Esophagus mucosa (tissue), 1 donor: ENCODE data around the gene ADPRM. TPM values are rescaled to one million over a fixed set of nuclear protein-coding genes. Genes with fewer than 3 reads are reported as not detected.

Experiments used
- ATAC-seq: fragments of 200-7000 bp; cut with Tn5 transposase; one replicate; pipeline ENCODE4 v1.9.1; 2020
- total RNA-seq: library from RNA; stranded (reverse); gene quantifications from one replicate; pipeline ENCODE4 v1.2.4, GENCODE V29; 2023
- donor health status: DM: yes; HTN: yes; CAD: no.

Gene ADPRM
- total RNA-seq, 1 donor from 2014 or later: 4.5 TPM

- ATAC-seq: no peak
These were observed 44.2 kb downstream of the ADPRM start for GRCh38 chr17:10741416-10742135.

DNA sequence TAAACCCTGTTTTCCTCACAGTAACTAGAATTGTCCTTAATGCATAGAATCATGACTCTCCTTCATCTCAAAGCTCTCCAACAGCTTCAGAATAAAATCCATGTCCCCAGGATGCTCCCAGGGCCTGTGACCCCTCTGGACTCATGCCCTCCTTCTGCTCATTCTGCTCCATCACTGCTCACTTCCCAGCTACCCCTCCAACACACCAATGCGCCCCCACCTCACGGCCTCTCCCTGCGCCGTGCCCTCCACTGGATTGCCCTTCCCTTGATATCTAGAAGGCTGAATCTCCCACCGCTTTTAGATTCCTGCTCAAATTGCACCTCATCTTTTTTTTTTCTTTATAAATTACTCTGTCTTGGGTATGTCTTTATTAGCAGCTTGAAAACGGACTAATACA lies 45.0 kb downstream of the ADPRM start:
- ATAC-seq: no peak

DNA sequence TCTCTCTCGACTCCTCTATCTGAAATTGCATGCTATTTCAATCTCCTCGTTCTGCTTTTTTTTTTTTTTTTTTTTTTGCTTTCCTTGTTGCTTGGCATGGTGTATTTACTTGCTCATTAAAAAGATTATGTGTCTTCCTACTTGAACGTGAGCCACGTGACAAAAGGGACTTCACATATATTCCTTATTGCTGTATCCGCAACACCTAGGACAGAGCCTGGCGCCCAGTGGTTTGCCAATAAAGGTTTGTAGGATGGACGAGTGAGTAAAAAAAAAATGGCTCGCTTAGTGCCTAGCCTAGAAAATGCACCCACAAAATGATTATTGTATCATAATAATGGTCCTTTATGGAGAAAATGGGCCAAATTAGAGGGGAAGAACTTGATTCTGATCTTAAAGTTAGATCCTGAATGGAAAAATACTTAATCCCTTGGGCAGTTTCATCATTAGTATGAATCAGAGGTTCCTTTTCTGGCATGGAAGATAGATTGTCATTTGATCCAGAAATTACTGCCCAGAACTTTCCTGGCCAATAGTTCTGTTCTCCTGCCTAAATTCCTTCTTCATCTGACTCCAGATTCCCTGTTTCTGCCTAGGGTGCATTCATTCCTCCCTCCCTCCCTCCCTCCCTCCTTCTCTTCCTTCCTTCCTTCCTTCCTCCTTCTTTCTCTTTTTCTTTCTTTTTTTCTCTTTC lies 46.1 kb downstream of the ADPRM start:
- ATAC-seq: no peak

GRCh38 chr17:10744501-10745000 lies 47.2 kb downstream of the ADPRM start:
- ATAC-seq: no peak

DNA sequence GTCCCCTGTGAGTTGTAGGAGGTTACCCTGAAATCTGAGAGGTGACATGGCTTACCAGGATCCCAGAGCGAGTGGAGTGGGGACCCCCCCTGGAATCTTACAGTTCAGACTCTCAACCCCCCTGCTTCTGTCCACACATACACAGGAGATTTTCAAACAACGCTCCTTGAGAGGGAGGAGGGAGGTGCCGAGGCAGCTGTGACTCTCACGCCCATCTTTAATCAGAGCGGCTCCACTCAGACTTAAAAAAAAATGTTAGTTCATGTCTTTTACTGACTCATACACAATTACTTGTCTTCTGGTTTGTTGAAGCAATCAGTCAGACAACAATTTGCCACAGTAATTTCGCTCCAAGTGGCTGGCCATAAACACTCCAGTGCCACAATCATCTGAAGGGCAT lies 47.8 kb downstream of the ADPRM start:
- ATAC-seq: peak; percentile 64

DNA sequence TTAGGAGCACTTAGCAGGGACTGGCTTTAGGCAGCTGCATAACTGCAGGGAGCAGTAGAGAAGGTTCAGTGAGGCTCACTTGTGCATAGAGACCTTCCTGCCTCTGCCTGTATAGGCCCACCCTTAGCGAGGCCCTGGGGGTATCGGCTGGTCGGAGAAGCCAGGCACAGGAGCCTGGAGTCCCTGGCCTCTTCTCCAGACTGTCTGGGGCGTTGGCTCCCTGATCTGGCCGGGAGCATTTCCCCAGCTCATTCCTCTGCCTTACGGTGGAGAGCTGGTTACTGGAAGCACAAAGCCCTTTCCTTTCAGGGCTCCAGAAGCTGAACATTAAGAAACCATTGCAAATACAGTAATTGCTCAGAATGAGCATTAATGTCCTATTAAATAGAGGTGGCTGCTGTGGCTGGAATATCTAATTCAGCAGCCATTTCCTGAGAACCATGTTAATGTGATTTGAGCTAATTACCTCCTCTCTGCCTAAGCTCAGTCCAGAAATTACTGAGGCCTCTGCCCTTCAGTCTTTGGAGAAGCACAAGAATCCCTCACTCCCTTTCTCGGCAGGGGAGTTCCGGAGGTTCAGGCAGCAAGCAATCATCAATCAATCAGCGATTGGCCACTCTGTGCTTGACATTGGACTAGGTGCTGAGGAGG lies 51.3 kb downstream of the ADPRM start:
- no peak for ATAC-seq

DNA sequence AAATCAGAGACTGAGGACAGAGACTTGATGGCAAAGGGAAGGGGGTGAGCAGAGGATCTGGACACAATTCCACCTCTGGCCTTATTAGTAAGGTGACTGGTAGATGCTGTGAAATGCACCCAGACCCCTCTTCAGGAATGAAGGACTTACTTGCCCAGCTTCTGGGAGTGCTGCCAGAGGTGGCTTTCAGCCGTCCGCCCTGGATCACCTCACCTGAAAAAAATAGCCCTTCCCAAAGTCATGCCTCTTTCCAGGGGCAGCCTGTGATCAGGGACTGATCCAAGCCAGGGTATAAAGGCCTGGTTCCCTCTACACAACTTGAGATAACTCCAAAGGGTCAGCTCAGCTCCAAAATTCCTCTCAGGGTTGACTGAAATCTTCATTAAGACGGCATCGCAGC lies 52.8 kb downstream of the ADPRM start:
- ATAC-seq: no peak

DNA sequence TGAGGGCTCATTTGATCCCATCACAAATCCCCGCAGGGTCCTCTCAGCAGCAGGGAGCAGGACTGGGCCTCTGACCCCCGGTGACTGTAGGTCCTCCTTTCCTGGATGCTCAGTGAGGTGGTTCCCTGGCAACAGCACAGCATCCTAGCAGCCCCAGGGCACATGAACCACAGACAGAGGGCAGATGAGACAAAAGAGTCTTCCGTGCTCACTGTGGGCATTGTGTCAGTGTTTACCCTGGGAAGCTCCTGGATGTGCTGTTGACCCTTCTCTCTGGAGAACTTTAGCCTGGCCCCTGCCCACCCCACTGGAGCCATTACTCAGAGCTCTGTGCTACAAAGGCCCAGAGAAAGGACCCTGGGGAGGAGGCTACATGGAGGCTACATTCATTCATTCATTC lies 54.2 kb downstream of the ADPRM start:
- no peak for ATAC-seq

- no peak for ATAC-seq
These were observed 55.3 kb downstream of the ADPRM start for GRCh38 chr17:10752696-10753095.

DNA sequence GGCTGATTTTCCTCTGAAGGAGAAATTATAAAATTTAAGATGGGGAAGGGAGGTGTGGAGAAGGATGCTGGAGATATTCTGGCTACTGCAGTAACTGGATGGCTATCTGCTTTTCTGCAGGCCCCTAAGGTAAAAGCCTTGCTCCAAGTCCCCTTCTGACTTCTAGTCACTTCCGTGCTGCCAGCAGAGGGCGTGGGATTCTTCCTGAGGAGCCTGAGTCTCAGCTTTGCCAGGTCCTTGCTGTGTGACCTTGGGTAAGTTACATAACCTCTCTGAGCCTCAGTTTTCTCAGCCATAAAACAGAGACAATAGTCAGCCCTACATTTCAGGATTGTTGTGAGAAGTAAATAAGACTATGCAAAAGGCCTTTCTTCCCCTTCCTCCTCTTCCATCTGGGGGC lies 56.7 kb downstream of the ADPRM start:
- peak; percentile 47 for ATAC-seq

GRCh38 chr17:10754861-10755591 lies 57.6 kb downstream of the ADPRM start:
- no peak for ATAC-seq

- no peak for ATAC-seq
These were observed 58.3 kb downstream of the ADPRM start for GRCh38 chr17:10755592-10756127.

- no peak for ATAC-seq
These were observed 58.8 kb downstream of the ADPRM start for GRCh38 chr17:10756185-10756584.

- no peak for ATAC-seq
These were observed 59.2 kb downstream of the ADPRM start for GRCh38 chr17:10756619-10757018.

- ATAC-seq: no peak
These were observed 59.7 kb downstream of the ADPRM start for GRCh38 chr17:10757067-10757466.

DNA sequence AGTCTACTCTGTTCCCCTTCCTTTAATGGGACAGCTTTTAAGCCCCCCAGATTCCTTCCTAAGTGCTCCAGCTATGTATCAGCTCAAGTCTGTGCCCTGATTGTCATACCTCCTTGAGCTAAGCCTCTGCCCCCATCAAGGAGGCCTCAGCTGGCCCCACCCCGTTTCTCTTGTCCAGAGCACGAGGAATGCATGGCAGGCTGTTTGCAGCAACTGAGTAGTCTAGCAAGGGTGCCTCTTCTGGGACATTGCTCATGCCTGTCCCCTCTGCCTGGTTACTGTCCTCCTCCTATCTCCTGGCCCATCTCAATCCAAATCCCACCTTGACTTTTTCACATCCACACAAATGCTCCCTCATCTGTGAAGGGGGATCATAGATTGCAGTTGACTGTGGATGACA lies 60.3 kb downstream of the ADPRM start:
- ATAC-seq: no peak

DNA sequence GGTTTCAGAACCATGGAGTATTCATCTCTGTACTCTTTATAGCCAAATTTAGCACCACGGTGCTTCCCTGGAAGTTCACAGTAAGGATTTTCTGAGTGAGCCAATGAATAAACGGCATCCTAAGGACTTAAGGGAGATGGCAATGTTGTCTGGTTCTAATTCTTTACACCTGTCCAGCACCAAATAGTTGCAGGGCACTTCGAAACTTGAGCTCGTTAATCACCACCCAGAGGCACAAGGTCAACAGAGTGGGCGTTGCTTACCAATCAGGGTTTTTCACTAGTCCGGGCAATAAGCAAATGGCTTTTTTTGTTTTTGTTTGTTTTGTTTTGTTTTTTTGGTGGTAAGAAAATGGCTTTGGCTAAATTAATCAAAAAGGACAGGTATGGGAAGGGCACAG lies 60.7 kb downstream of the ADPRM start:
- no peak for ATAC-seq

Other genes with a start within 250 kb of the ADPRM start
- gene MYH4, start 228.0 kb upstream of the ADPRM start, total RNA-seq: not detected
- gene MYH1, start 179.1 kb upstream of the ADPRM start, total RNA-seq: not detected
- 0.56 TPM for gene MYH2, start 147.9 kb upstream of the ADPRM start, total RNA-seq
- 0.52 TPM for gene MYH3, start 40.3 kb upstream of the ADPRM start, total RNA-seq
- 17.3 TPM for gene SCO1, start 61 bp upstream of the ADPRM start, total RNA-seq
- 4.0 TPM for gene TMEM220, start 32.4 kb downstream of the ADPRM start, total RNA-seq
- gene TMEM238L, start 106.5 kb downstream of the ADPRM start, total RNA-seq: 2.3 TPM
- not detected for gene PIRT, start 140.5 kb downstream of the ADPRM start, total RNA-seq